ENCODE measurements around the gene GSAP.

- TF ChIP-seq CTCF (IDR thresholded peaks at IDR 0.05) = no peak
- TF ChIP-seq ATF2 (CRISPR knock-in tag; IDR thresholded peaks at IDR 0.05; ENCODE audit: borderline replicate concordance, low read depth) = no peak
- no peak for TF ChIP-seq ZBTB43 (CRISPR knock-in tag; IDR thresholded peaks at IDR 0.05)
These were observed 12.0 kb upstream of the GSAP start for GRCh38 chr7:77427996-77428603.
